HepG2 (cell line): ENCODE measurements around the gene SYCP2L. TPM values are rescaled to one million over a fixed set of nuclear protein-coding genes. Genes with fewer than 3 reads are reported as not detected.

Experiments
- BCLAF1 ChIP-seq: fragments of 450-650 bp; IDR thresholded peaks from 2 replicates; pipeline ENCODE4 v1.6.1; 2017; ENCODE audit warnings: mild to moderate bottlenecking
- DDIT3 ChIP-seq: sonication (generic); formaldehyde crosslinking; IDR thresholded peaks from 2 replicates; pipeline ENCODE4 v1.4.0; 2020; ENCODE audit warnings: mild to moderate bottlenecking, missing genetic modification reagents
- DR1 ChIP-seq: sonication (generic); formaldehyde crosslinking; IDR thresholded peaks from 2 replicates; pipeline ENCODE4 v1.8.0; 2021; ENCODE audit warnings: mild to moderate bottlenecking, missing genetic modification reagents, inconsistent platforms
- GPBP1L1 ChIP-seq: sonication (generic); formaldehyde crosslinking; IDR thresholded peaks from 2 replicates; pipeline ENCODE4 v1.5.0; 2020; ENCODE audit warnings: mild to moderate bottlenecking, missing genetic modification reagents
- GPN1 ChIP-seq: sonication (generic); formaldehyde crosslinking; IDR thresholded peaks from 2 replicates; pipeline ENCODE4 v1.5.1; 2020; ENCODE audit warnings: missing genetic modification reagents, borderline replicate concordance
- KAT2B ChIP-seq: fragments of 150-350 bp; IDR thresholded peaks from 2 replicates; pipeline ENCODE4 v1.6.1; 2014; ENCODE audit warnings: low read depth, low read length, borderline replicate concordance
- KDM5B ChIP-seq: sonication (generic); formaldehyde crosslinking; IDR thresholded peaks from 2 replicates; pipeline ENCODE4 v1.4.0; 2020; ENCODE audit warnings: missing genetic modification reagents, mild to moderate bottlenecking, borderline replicate concordance
- NBN ChIP-seq: fragments of 450-650 bp; conservative IDR thresholded peaks from 2 replicates; pipeline ENCODE4 v1.6.1; 2017
- NCOR1 ChIP-seq: fragments of 200-600 bp; sonication (generic); IDR thresholded peaks from 2 replicates; pipeline ENCODE4 v1.7.0; 2017; ENCODE audit warnings: antibody characterized with exemption, low read length, borderline replicate concordance
- NFATC3 ChIP-seq: sonication (generic); formaldehyde crosslinking; IDR thresholded peaks from 2 replicates; pipeline ENCODE4 v1.5.1; 2020; ENCODE audit warnings: mild to moderate bottlenecking, missing genetic modification reagents
- SKI ChIP-seq: fragments of 450-650 bp; IDR thresholded peaks from one replicate; pipeline ENCODE4 v1.6.1; 2018; ENCODE audit warnings: mild to moderate bottlenecking; ENCODE audit not compliant: partially characterized antibody
- TERF1 ChIP-seq: sonication (generic); formaldehyde crosslinking; IDR thresholded peaks from 2 replicates; pipeline ENCODE4 v1.8.0; 2022; ENCODE audit warnings: mild to moderate bottlenecking, missing genetic modification reagents, moderate library complexity
- THAP7 ChIP-seq: sonication (generic); formaldehyde crosslinking; IDR thresholded peaks from 2 replicates; pipeline ENCODE4 v1.8.1; 2023; ENCODE audit warnings: mild to moderate bottlenecking, missing genetic modification reagents
- U2AF2 ChIP-seq: fragments of 200-400 bp; formaldehyde crosslinking; IDR thresholded peaks from 2 replicates; pipeline ENCODE4 v1.6.1; 2017; ENCODE audit warnings: low read depth, mild to moderate bottlenecking, low read length
- ZBTB26 ChIP-seq: IDR thresholded peaks from 2 replicates; pipeline ENCODE4 v1.6.1; 2016; ENCODE audit warnings: missing compliant biosample characterization, missing genetic modification reagents, borderline replicate concordance
- ZFP82 ChIP-seq: sonication (generic); formaldehyde crosslinking; IDR thresholded peaks from 2 replicates; pipeline ENCODE4 v1.5.1; 2020; ENCODE audit warnings: mild to moderate bottlenecking, missing genetic modification reagents, borderline replicate concordance
- ZNF232 ChIP-seq: sonication (generic); formaldehyde crosslinking; IDR thresholded peaks from 2 replicates; pipeline ENCODE4 v1.4.0; 2020; ENCODE audit warnings: missing genetic modification reagents, borderline replicate concordance
- ZNF512B ChIP-seq: sonication (generic); formaldehyde crosslinking; IDR thresholded peaks from 2 replicates; pipeline ENCODE4 v1.5.1; 2020; ENCODE audit warnings: missing genetic modification reagents, mild to moderate bottlenecking, borderline replicate concordance
- ZNF709 ChIP-seq: sonication (generic); formaldehyde crosslinking; IDR thresholded peaks from 2 replicates; pipeline ENCODE4 v1.5.0; 2020; ENCODE audit warnings: mild to moderate bottlenecking, missing genetic modification reagents
- polyA plus RNA-seq, 8 experiments: library from polyadenylated mRNA; depleted of rRNA in 3 of 8; stranded (reverse) in 7 of 8; unstranded in 1 of 8; fragments of >200 nt; fragmentation: Illumina TruSeq in 4 of 8; extraction: Trizol in 4 of 8; gene quantifications; 2 replicates each; pipeline versions ENCODE4 v1.2.1 to v1.2.3, GENCODE V29; 2011 to 2016; ENCODE audit warnings: low read depth in 4 of 8, missing spikeins in 1 of 8, mixed read lengths in 1 of 8; ENCODE audit not compliant: insufficient read depth in 1 of 8
- total RNA-seq, 5 experiments: library from RNA; depleted of rRNA; stranded (reverse); fragments of >200 nt; fragmentation: Illumina TruSeq; extraction: Trizol; gene quantifications; 2 replicates each; pipeline ENCODE4 v1.2.3, GENCODE V29; 2016; ENCODE audit warnings: low read depth in 1 of 5

The SYCP2L gene
- total and polyA plus RNA-seq, 2 of the 13 experiments (the other 11 are each of a cell fraction or from before 2014, with no cell fraction given), result 0.22 to 0.54 TPM

- TF ChIP-seq ZNF232 (no peak; the same call in 1 of the 2 replicates), SKI (peak; percentile 87), U2AF2 (no peak), NCOR1 (peak; percentile 84; the same call in 1 of the 2 replicates), BCLAF1 (no peak), NBN (no peak), GPN1 (no peak), ZNF709 (0 out of 2 replicates have a peak, but pooled peaks have one; percentile 32), ZFP82 (CRISPR knock-in tag) (no peak), KDM5B (no peak), GPBP1L1 (CRISPR knock-in tag) (no peak), KAT2B (no peak), DDIT3 (CRISPR knock-in tag) (no peak), ZNF512B (CRISPR knock-in tag) (peak; percentile 71; the same call in 1 of the 2 replicates), ZBTB26 (CRISPR knock-in tag) (peak; percentile 28; the same call in 1 of the 2 replicates), TERF1 (CRISPR knock-in tag) (no peak), DR1 (CRISPR knock-in tag) (no peak), THAP7 (CRISPR knock-in tag) (no peak), NFATC3 (CRISPR knock-in tag) (no peak)
Observed at GRCh38 chr6:10957414-10957886, 70.6 kb downstream of the SYCP2L start (continued).
